GM12874 (cell line): ENCODE measurements around the gene STXBP4.

Experiments used
- CTCF ChIP-seq: IDR thresholded peaks from 2 replicates; pipeline ENCODE4 v1.5.1; 2011; ENCODE audit warnings: low read depth, mild to moderate bottlenecking, control low read depth, low read length, moderate library complexity; ENCODE audit not compliant: insufficient read depth

Gene STXBP4

GRCh38 chr17:54980375-54980774 is 11.8 kb downstream of the STXBP4 start:
- TF ChIP-seq CTCF: no peak

GRCh38 chr17:54982399-54982798 is 13.8 kb downstream of the STXBP4 start:
- no peak for TF ChIP-seq CTCF

GRCh38 chr17:54983260-54983659 is 14.7 kb downstream of the STXBP4 start:
- no peak for TF ChIP-seq CTCF

GRCh38 chr17:54985476-54985875 is 16.9 kb downstream of the STXBP4 start:
- no peak for TF ChIP-seq CTCF

DNA sequence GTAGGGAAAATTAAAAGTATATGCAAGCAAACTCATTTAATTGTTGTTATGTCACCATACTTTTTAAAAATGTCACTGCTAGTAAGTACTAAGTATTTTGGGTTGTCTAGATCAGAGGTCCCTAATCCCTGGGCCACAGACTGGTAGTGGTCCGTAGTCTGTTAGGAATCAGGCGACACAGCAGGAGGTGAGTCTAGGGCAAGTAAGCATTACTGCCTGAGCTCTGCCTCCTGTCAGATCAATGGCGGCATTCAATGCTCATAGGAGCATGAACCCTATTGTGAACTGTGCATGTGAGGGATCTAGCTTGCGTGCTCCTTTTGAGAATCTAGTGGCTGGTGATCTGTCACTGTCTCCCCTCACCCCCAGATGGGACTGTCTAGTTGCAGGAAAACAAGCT is 21.6 kb downstream of the STXBP4 start:
- no peak for TF ChIP-seq CTCF

DNA sequence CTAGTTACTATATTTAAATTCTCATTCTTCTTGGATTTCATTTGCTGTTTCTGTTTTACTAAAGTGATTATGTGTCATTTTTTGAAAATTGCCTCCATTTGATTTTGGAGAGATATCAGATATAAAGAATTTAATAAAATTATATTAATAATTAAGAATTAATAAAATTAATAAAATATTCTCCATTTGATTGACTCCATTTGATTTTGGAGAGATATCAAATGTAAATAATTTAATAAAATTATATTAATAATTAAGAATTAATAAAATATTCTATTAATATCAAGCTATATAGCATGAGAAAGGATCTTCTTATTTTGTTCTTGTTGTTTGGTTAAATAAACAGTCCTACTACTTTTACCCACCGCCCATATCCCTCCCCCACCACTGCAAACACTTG is 23.0 kb downstream of the STXBP4 start:
- TF ChIP-seq CTCF: no peak

GRCh38 chr17:54992797-54993639 is 24.5 kb downstream of the STXBP4 start:
- peak; percentile 27; the same call in 1 of the 2 replicates for TF ChIP-seq CTCF
